ENCODE results near the gene CLSTN2. TPM values are rescaled to one million over a fixed set of nuclear protein-coding genes. Genes with fewer than 3 reads are reported as not detected.

CLSTN2 gene
- total and polyA plus RNA-seq, 2 of the 4 experiments (the other 2 are of a cell fraction), result under 0.01 to 0.07 TPM

GRCh38 chr3:140096037-140096436, 161.1 kb downstream of the CLSTN2 start:
- Histone ChIP-seq H2AK9ac (replicated peaks; ENCODE audit: low read depth, low read length, poor library complexity) (no peak overlapping the region), H3K4ac (ENCODE audit: low read depth, low read length) (no peak overlapping the region), H3K79me1 (ENCODE audit: low read depth in 1 of 2, low read length in 2 of 2) (no peaks in the 10 kb centered on the region), H2BK5ac (ENCODE audit: low read depth, low read length, poor library complexity, severe bottlenecking) (no peak overlapping the region), H3K9me3 (ENCODE audit: control insufficient read depth, insufficient read depth, low read length) (peaks cover 4% of the 10 kb centered on the region; the same call in 1 of the 2 replicates), H3K4me2 (ENCODE audit: low read depth, low read length) (no peak overlapping the region), H3K56ac (ENCODE audit: extremely low read depth, insufficient read depth, low read length) (no peak overlapping the region), H2BK15ac (ENCODE audit: low read depth, low read length) (no peak overlapping the region), H3K23ac (ENCODE audit: low read depth, low read length) (no peak overlapping the region), H3K4me3 (ENCODE audit: insufficient read depth, low read depth, low read length) (no peak overlapping the region), H4K91ac (ENCODE audit: insufficient read depth, low read depth, low read length) (no peak overlapping the region), H2BK20ac (ENCODE audit: low read depth, low read length) (no peak overlapping the region), H3K9ac (ENCODE audit: low read depth, low read length) (no peak overlapping the region), H3K14ac (replicated peaks; ENCODE audit: low read depth, low read length) (no peak overlapping the region), H4K5ac (ENCODE audit: low read depth, low read length) (no peak overlapping the region), H2BK120ac (ENCODE audit: low read depth, low read length) (no peak overlapping the region), H3K36me3 (ENCODE audit: control insufficient read depth, insufficient read depth, low read length) (no peaks in the 10 kb centered on the region), H3K27ac (ENCODE audit: insufficient read depth, low read length) (no peak overlapping the region), H2AFZ (replicated peaks; ENCODE audit: low read length, poor library complexity) (no peak overlapping the region), H2AK5ac (ENCODE audit: low read depth, low read length) (no peak overlapping the region), H4K8ac (ENCODE audit: low read depth in 2 of 2, low read length in 2 of 2) (no peak overlapping the region), H3K9me1 (ENCODE audit: insufficient read depth, low read length) (no peaks in the 10 kb centered on the region), H4K20me1 (ENCODE audit: insufficient read depth, low read length) (no peaks in the 10 kb centered on the region), H3K18ac (ENCODE audit: low read depth, low read length) (no peak overlapping the region), H3K4me1 (ENCODE audit: control insufficient read depth, insufficient read depth, low read length) (no peaks in the 10 kb centered on the region), H3K27me3 (ENCODE audit: control insufficient read depth, insufficient read depth, low read length) (no peaks in the 10 kb centered on the region)
- in situ Hi-C loops (cut with MboI; ENCODE audit: low sequenced_read_pairs) (no loop called here), dilution Hi-C loops (cut with HindIII; ENCODE audit: low sequenced_read_pairs, unreplicated experiment) (no loop called here), intact Hi-C loops (cut with micrococcal nuclease) (no loop called here)
- TF ChIP-seq MAFK (IDR thresholded peaks at IDR 0.05; ENCODE audit: low read depth, low read length) (no peak), CTCF (conservative IDR thresholded peaks at IDR 0.05; ENCODE audit: low read depth, low read length) (no peak), MXI1 (IDR thresholded peaks at IDR 0.05; ENCODE audit: borderline replicate concordance, low read depth, low read length) (no peak), FOS (IDR thresholded peaks at IDR 0.05; ENCODE audit: low read depth, low read length) (no peak), RFX5 (IDR thresholded peaks at IDR 0.05; ENCODE audit: low read depth, low read length) (no peak), CHD1 (IDR thresholded peaks at IDR 0.05; ENCODE audit: low read depth, low read length) (no peak), CEBPB (IDR thresholded peaks at IDR 0.05; ENCODE audit: low read depth, low read length) (no peak), MAZ (IDR thresholded peaks at IDR 0.05; ENCODE audit: borderline replicate concordance, low read depth, low read length) (no peak), BHLHE40 (IDR thresholded peaks at IDR 0.05; ENCODE audit: low read depth, low read length) (no peak), RCOR1 (IDR thresholded peaks at IDR 0.05; ENCODE audit: insufficient replicate concordance, low read length) (no peak), NFE2L2 (IDR thresholded peaks at IDR 0.05; ENCODE audit: low read depth, low read length) (no peak), SMC3 (IDR thresholded peaks at IDR 0.05; ENCODE audit: low read depth, low read length) (no peak), RAD21 (IDR thresholded peaks at IDR 0.05; ENCODE audit: low read length) (no peak), POLR2A (IDR thresholded peaks at IDR 0.05; ENCODE audit: low read depth, low read length) (no peak), ELK1 (IDR thresholded peaks at IDR 0.05; ENCODE audit: borderline replicate concordance, low read depth, low read length) (no peak), USF2 (IDR thresholded peaks at IDR 0.05; ENCODE audit: low read depth, low read length) (no peak)
- CTCF ChIA-PET, result no interaction called here
- no TSS peak for BruUV-seq (replicated peaks)
- no peak for DNase-seq
- no CpG with 5 or more reads among the region's 3 CpGs for WGBS, 2 experiments (ENCODE audit: extremely low coverage in 2 of 2, insufficient read length in 1 of 2)
- POLR2A ChIA-PET (ENCODE audit: unreplicated experiment), result no interaction called here
- no peak for ATAC-seq (ENCODE audit: low read depth)

All from IMR-90 (cell line).